Liver (tissue), 9 donors: Measurements from ENCODE around the gene MFAP3. TPM values are rescaled to one million over a fixed set of nuclear protein-coding genes. Genes with fewer than 3 reads are reported as not detected.

Experiments used
- DNase-seq: peaks from one replicate; pipeline ENCODE4 v3.0.0-alpha.2; 2017; ENCODE audit warnings: low spot score
- H3K27ac ChIP-seq, 2 donors: one replicate each; pipeline ENCODE4 v1.7.0; 2013; ENCODE audit warnings: inconsistent platforms in 2 of 2, low read length in 2 of 2, control low read depth in 1 of 2, low read depth in 1 of 2, mild to moderate bottlenecking in 1 of 2
- H3K27me3 ChIP-seq, 4 donors: one replicate each; pipeline versions ENCODE4 v1.6.1 to v1.7.0; 2013; ENCODE audit warnings: low read length in 3 of 4, inconsistent platforms in 1 of 4, mild to moderate bottlenecking in 1 of 4, moderate library complexity in 1 of 4; ENCODE audit not compliant: control insufficient read depth in 4 of 4, insufficient read depth in 4 of 4
- H3K36me3 ChIP-seq, 4 donors: one replicate each; pipeline versions ENCODE4 v1.6.1 to v1.7.0; 2013; ENCODE audit warnings: low read length in 3 of 4, mild to moderate bottlenecking in 3 of 4, low read depth in 1 of 4, moderate library complexity in 1 of 4; ENCODE audit not compliant: control insufficient read depth in 4 of 4, insufficient read depth in 3 of 4
- H3K4me1 ChIP-seq, 4 donors: one replicate each; pipeline versions ENCODE4 v1.6.1 to v1.7.0; 2013; ENCODE audit warnings: low read length in 3 of 4, mild to moderate bottlenecking in 3 of 4, moderate library complexity in 1 of 4; ENCODE audit not compliant: control insufficient read depth in 4 of 4, insufficient read depth in 4 of 4
- H3K4me3 ChIP-seq, 3 donors: one replicate each; pipeline versions ENCODE4 v1.6.1 to v1.7.0; 2013; ENCODE audit warnings: low read length in 3 of 3, control low read depth in 1 of 3, low read depth in 1 of 3, mild to moderate bottlenecking in 1 of 3
- H3K9ac ChIP-seq, 2 donors: one replicate each; pipeline ENCODE4 v1.7.0; 2013; ENCODE audit warnings: low read length in 2 of 2, mild to moderate bottlenecking in 2 of 2, moderate library complexity in 2 of 2, control low read depth in 1 of 2, low read depth in 1 of 2
- H3K9me3 ChIP-seq, 4 donors: one replicate each; pipeline versions ENCODE4 v1.6.1 to v1.7.0; 2013; ENCODE audit warnings: low read length in 3 of 4; ENCODE audit not compliant: control insufficient read depth in 4 of 4
- EGR1 ChIP-seq, 2 donors: IDR thresholded peaks; 2 replicates each; pipeline ENCODE4 v1.6.1; 2016 to 2018; ENCODE audit warnings: antibody characterized with exemption in 2 of 2, low read depth in 2 of 2
- FOXA1 ChIP-seq: IDR thresholded peaks from 2 replicates; pipeline ENCODE4 v1.6.1; 2016; ENCODE audit warnings: antibody characterized with exemption
- FOXA2 ChIP-seq: IDR thresholded peaks from 2 replicates; pipeline ENCODE4 v1.6.1; 2016; ENCODE audit warnings: antibody characterized with exemption
- GABPA ChIP-seq, 2 donors: IDR thresholded peaks in 1 of 2; conservative IDR thresholded peaks in 1 of 2; 2 replicates each; pipeline ENCODE4 v1.6.1; 2016; ENCODE audit warnings: antibody characterized with exemption in 2 of 2, mild to moderate bottlenecking in 1 of 2, moderate library complexity in 1 of 2
- HNF4A ChIP-seq, 2 donors: conservative IDR thresholded peaks; 2 replicates each; pipeline ENCODE4 v1.6.1; 2016; ENCODE audit warnings: antibody characterized with exemption in 2 of 2, mild to moderate bottlenecking in 2 of 2
- HNF4G ChIP-seq: IDR thresholded peaks from 2 replicates; pipeline ENCODE4 v1.6.1; 2016; ENCODE audit warnings: antibody characterized with exemption
- JUND ChIP-seq, 2 donors: IDR thresholded peaks; 2 replicates each; pipeline ENCODE4 v1.6.1; 2016; ENCODE audit warnings: antibody characterized with exemption in 2 of 2
- NR2F2 ChIP-seq: IDR thresholded peaks from 2 replicates; pipeline ENCODE4 v1.6.1; 2016; ENCODE audit warnings: antibody characterized with exemption
- RAD21 ChIP-seq, 2 donors: IDR thresholded peaks; 2 replicates each; pipeline ENCODE4 v1.6.1; 2016; ENCODE audit warnings: antibody characterized with exemption in 2 of 2, mild to moderate bottlenecking in 2 of 2
- RXRA ChIP-seq, 2 donors: IDR thresholded peaks; 2 replicates each; pipeline ENCODE4 v1.6.1; 2017 to 2018; ENCODE audit warnings: antibody characterized with exemption in 2 of 2, mild to moderate bottlenecking in 1 of 2
- SP1 ChIP-seq: IDR thresholded peaks from 2 replicates; pipeline ENCODE4 v1.6.1; 2018; ENCODE audit warnings: antibody characterized with exemption, mild to moderate bottlenecking
- TAF1 ChIP-seq: conservative IDR thresholded peaks from 2 replicates; pipeline ENCODE4 v1.6.1; 2016; ENCODE audit warnings: antibody characterized with exemption, mild to moderate bottlenecking
- YY1 ChIP-seq: IDR thresholded peaks from 2 replicates; pipeline ENCODE4 v1.6.1; 2016; ENCODE audit warnings: antibody characterized with exemption, mild to moderate bottlenecking
- WGBS: extraction: QIAGEN DNeasy Blood & Tissue Kit; methylation state at CpG from one replicate; pipeline ENCODE4 v1.1.7; 2013; 5-methylcytosine and 5-hydroxymethylcytosine counted together
- polyA plus RNA-seq, 2 donors: library from polyadenylated mRNA; stranded (reverse) in 1 of 2; unstranded in 1 of 2; fragments of 200-250 nt in 1 of 2; fragments of >200 nt in 1 of 2; fragmentation: Nextera tagmentation in 1 of 2; extraction: Ambion mirVana in 1 of 2; gene quantifications; one replicate each; pipeline versions ENCODE4 v1.2.1 to v1.2.3, GENCODE V29; 2013 to 2015
- total RNA-seq, 2 donors: library from RNA; depleted of rRNA; stranded (reverse); fragments of >200 nt; gene quantifications; one replicate each; pipeline ENCODE4 v1.2.3, GENCODE V29; 2014
- TF ChIP-seq, protein P1 (sequence below): fragments of 150-350 bp; IDR thresholded peaks from 2 replicates; pipeline ENCODE4 v1.5.1; 2017; ENCODE audit warnings: improper control_type of control experiment, low read depth, low read length; ENCODE audit not compliant: missing input control
- TF ChIP-seq, protein P2 (sequence below): IDR thresholded peaks from 2 replicates; pipeline ENCODE4 v1.6.1; 2016; ENCODE audit warnings: antibody characterized with exemption
- TF ChIP-seq, protein P3 (sequence below): IDR thresholded peaks from 2 replicates; pipeline ENCODE4 v1.6.1; 2016; ENCODE audit warnings: antibody characterized with exemption
- TF ChIP-seq, protein P4 (sequence below): IDR thresholded peaks from 2 replicates; pipeline ENCODE4 v1.6.1; 2016; ENCODE audit warnings: antibody characterized with exemption
- TF ChIP-seq, protein P5 (sequence below): IDR thresholded peaks from 2 replicates; pipeline ENCODE4 v1.6.1; 2016; ENCODE audit warnings: antibody characterized with exemption, mild to moderate bottlenecking
- donor health status: healthy.
- donor health status: healthy.
- donor health status: healthy.
- donor health status: healthy.
- donor health status: healthy.

MFAP3 gene
- total and polyA plus RNA-seq, 4 donors = 2.7 to 42.8 (median 23.6) TPM

DNA sequence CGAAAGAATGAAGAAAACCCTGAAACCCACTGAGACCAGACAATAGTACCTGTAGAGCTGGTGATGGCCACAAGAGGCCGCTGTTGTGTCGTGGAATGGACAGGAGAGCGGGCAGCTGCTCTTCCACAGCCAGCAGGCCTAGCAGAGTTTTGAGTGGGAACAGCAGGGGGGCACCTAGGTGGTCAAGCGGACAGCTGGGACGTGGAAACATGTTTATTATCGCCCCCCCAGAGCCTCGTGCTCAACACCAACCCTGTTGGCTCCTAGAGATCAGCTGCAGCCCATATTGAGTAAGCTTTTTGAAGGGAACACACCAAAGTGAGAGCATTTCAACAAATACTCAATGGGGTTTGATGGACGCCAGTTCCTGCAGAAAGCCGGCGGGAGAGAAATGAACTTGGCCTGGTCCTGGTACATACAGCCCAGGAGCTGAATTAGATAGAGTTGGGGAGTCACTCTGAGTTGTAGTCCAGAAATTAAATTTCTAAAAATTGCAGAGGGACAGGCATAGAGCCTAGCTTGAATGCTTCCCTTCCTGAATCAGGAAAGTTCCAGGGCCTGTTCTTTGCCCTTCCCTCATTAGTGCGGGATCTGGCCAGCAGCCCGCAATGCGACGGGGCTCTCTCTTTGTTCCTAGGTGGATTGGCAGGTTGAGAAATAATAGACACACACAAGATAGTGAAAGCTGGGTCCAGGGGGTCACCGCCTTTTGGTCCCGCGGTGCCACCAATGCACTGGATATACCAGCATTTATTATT is 33.8 kb downstream of the MFAP3 start:
- TF ChIP-seq FOXA1 (no peak), EGR1 (IDR thresholded peaks at IDR 0.05; ENCODE audit: low read depth in 2 of 2) (no peak), TAF1 (no peak), RXRA (IDR thresholded peaks at IDR 0.05) (no peak), SP1 (no peak), HNF4G (no peak), NR2F2 (no peak), RAD21 (IDR thresholded peaks at IDR 0.05) (peak; percentile 99), YY1 (no peak), GABPA (IDR thresholded peaks at IDR 0.05 in 1 of 2, conservative IDR thresholded peaks at IDR 0.05 in 1 of 2) (no peak), FOXA2 (no peak), HNF4A (conservative IDR thresholded peaks at IDR 0.05) (peak; percentile 9 to 31), JUND (IDR thresholded peaks at IDR 0.05) (no peak)
- TF ChIP-seq, protein P1, sequence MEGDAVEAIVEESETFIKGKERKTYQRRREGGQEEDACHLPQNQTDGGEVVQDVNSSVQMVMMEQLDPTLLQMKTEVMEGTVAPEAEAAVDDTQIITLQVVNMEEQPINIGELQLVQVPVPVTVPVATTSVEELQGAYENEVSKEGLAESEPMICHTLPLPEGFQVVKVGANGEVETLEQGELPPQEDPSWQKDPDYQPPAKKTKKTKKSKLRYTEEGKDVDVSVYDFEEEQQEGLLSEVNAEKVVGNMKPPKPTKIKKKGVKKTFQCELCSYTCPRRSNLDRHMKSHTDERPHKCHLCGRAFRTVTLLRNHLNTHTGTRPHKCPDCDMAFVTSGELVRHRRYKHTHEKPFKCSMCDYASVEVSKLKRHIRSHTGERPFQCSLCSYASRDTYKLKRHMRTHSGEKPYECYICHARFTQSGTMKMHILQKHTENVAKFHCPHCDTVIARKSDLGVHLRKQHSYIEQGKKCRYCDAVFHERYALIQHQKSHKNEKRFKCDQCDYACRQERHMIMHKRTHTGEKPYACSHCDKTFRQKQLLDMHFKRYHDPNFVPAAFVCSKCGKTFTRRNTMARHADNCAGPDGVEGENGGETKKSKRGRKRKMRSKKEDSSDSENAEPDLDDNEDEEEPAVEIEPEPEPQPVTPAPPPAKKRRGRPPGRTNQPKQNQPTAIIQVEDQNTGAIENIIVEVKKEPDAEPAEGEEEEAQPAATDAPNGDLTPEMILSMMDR = peak; percentile 97
- TF ChIP-seq, protein P2, sequence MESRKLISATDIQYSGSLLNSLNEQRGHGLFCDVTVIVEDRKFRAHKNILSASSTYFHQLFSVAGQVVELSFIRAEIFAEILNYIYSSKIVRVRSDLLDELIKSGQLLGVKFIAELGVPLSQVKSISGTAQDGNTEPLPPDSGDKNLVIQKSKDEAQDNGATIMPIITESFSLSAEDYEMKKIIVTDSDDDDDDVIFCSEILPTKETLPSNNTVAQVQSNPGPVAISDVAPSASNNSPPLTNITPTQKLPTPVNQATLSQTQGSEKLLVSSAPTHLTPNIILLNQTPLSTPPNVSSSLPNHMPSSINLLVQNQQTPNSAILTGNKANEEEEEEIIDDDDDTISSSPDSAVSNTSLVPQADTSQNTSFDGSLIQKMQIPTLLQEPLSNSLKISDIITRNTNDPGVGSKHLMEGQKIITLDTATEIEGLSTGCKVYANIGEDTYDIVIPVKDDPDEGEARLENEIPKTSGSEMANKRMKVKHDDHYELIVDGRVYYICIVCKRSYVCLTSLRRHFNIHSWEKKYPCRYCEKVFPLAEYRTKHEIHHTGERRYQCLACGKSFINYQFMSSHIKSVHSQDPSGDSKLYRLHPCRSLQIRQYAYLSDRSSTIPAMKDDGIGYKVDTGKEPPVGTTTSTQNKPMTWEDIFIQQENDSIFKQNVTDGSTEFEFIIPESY = no peak
- TF ChIP-seq, protein P3, sequence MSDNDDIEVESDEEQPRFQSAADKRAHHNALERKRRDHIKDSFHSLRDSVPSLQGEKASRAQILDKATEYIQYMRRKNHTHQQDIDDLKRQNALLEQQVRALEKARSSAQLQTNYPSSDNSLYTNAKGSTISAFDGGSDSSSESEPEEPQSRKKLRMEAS = no peak
- TF ChIP-seq, protein P4, sequence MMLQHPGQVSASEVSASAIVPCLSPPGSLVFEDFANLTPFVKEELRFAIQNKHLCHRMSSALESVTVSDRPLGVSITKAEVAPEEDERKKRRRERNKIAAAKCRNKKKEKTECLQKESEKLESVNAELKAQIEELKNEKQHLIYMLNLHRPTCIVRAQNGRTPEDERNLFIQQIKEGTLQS = no peak
- TF ChIP-seq, protein P5, sequence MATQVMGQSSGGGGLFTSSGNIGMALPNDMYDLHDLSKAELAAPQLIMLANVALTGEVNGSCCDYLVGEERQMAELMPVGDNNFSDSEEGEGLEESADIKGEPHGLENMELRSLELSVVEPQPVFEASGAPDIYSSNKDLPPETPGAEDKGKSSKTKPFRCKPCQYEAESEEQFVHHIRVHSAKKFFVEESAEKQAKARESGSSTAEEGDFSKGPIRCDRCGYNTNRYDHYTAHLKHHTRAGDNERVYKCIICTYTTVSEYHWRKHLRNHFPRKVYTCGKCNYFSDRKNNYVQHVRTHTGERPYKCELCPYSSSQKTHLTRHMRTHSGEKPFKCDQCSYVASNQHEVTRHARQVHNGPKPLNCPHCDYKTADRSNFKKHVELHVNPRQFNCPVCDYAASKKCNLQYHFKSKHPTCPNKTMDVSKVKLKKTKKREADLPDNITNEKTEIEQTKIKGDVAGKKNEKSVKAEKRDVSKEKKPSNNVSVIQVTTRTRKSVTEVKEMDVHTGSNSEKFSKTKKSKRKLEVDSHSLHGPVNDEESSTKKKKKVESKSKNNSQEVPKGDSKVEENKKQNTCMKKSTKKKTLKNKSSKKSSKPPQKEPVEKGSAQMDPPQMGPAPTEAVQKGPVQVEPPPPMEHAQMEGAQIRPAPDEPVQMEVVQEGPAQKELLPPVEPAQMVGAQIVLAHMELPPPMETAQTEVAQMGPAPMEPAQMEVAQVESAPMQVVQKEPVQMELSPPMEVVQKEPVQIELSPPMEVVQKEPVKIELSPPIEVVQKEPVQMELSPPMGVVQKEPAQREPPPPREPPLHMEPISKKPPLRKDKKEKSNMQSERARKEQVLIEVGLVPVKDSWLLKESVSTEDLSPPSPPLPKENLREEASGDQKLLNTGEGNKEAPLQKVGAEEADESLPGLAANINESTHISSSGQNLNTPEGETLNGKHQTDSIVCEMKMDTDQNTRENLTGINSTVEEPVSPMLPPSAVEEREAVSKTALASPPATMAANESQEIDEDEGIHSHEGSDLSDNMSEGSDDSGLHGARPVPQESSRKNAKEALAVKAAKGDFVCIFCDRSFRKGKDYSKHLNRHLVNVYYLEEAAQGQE = no peak
- H3K27me3 ChIP-seq = no peaks in the 10 kb centered on the region
- no peak overlapping the region for H3K4me3 ChIP-seq
- DNase-seq = peak; percentile 87
- 20% methylated on average over 18 of the region's 18 CpGs for WGBS
- H3K9me3 ChIP-seq = no peaks in the 10 kb centered on the region
- H3K36me3 ChIP-seq = no peaks in the 10 kb centered on the region
- H3K4me1 ChIP-seq = peaks cover 0 to 11% (median 7%) of the 10 kb centered on the region in 4 donors
- H3K27ac ChIP-seq = no peak overlapping the region
- H3K9ac ChIP-seq = no peak overlapping the region
